ENCODE measurements around the gene MICAL3.
A peak's percentile ranks its signal among the peaks of the same experiment; 100 is the strongest.
"Not testable (repeated sequence)": the region's sequence is repeated elsewhere in the genome, so short reads cannot be mapped to it uniquely, and the experiment has no call there.

The MICAL3 gene

GRCh38 chr22:18059991-18060390 lies 35.6 kb upstream of the MICAL3 start:
- DNase-seq, result no peak

DNA sequence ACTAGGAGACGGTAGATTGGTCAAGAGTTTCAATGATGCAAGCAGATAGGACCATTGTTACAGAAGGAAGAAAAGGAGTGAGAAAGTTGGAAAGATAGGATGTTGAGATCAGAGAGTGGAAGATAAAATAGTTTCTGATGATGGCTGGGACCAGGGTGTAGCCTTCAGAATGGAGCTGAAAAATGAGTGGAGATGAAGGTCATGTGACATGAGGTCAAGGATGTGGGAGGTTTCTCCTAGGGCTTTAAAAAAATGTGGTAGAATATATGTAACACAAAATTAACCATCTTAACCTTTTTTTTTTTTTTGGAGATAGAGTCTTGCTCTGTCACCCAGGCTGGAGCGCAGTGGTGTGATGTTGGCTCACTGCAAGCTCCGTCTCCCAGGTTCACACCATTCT lies 35.1 kb upstream of the MICAL3 start:
- DNase-seq, result no peak

DNA sequence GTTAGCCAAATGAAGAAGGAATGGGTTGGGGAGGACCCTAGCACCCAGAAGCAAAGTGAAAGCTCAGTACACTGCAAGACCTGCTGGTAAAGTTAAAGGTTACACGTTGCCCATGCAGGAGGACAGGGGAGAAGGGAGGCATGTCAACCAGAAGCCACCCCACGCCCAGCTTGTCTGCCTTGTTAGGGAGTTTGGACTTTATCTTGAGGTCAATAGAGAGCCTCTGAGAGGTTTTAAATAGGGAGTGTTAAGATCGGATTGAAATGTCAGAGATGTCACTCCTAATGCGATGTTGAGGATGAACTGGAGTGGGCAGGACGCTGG lies 34.7 kb upstream of the MICAL3 start:
- no peak for DNase-seq

- no peak for DNase-seq
Measured at GRCh38 chr22:18058371-18059093, 34.2 kb upstream of the MICAL3 start.

DNA sequence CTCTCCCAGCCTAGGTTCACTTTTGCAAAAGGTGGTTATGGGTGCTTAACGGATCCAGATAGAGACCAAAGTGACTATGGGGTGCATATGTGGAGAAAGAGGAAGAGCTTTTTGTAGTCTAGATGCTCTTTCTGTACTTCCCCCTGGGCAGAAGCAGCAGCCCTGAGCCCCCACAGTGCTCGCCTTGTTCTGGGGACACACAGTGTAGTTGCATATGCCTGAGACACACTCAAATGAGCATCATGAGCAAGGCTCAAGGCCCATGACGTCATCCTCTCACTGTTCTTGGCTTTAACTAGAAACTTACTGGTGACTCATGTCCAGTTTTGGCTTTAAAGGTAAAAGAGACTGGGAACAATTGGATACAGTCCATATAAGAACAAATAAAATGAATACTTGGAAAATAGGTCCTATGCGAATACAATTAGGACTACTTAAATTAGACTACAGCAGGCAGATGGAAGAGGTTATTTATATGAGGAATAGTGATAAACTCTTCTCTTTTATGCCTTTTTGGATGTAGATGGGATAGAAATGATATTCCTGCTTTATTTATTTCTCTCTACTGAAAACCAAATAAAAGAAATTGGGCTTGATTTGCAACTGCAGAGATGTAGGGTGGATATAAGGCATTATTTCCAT lies 33.3 kb upstream of the MICAL3 start:
- DNase-seq, result no peak

DNA sequence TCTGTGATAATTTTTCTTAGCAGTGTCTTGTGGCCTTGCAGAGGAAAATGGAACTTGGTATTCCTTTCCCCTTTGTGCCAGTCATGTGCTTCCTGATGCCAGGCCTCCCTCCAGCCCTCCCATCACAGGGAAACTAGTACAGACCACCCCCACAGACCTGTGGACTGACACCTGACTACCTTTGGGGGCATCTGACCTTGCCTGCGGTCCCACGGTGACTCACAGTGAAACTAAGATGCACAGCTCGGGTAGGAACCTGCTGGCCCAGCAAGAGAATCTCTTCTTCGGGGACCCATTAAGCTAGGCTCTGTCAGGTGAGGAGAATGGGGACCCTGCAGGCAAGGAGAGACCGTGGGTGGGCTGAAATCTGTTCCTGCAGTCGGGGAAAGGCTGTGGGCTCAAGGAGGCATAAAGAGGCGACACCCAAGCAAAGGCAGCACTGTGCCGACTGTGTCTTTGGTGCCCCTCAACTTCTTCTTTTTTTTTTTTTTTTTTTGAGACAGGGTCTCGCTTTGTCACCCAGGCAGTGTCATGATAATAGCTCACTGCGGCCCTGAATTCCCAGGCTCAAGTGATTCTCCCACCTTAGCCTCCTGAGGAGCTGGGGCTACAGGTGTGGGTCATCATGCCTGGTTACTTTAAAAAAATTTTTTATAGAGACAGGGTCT lies 32.6 kb upstream of the MICAL3 start:
- no peak for DNase-seq

DNA sequence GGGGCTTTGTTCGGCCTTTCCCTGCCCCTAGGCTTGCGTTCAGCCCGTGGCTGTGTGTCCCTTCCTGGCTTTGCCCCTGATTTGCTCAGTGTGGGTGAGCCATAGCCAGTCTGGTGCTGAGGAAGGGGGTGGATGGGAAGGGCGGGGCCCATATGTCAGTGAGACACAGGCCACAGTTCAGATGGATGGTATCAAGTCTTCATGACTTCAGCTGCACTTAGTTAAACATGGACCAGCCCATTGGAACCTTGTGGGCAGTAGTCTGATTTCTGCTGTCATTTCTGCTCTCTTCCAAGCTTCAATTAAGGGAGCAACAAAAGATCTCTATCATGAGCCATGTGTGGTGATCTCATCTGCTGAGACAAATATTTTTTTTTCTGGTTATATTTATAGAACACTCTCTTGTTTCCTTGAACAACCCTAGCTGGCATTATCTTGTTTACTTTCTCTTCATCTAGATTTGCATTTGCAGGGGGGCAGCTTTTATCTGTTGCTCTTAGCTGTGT lies 31.9 kb upstream of the MICAL3 start:
- peak; percentile 46 for DNase-seq

- no peak for DNase-seq
Measured at GRCh38 chr22:18055619-18056160, 31.3 kb upstream of the MICAL3 start.

DNA sequence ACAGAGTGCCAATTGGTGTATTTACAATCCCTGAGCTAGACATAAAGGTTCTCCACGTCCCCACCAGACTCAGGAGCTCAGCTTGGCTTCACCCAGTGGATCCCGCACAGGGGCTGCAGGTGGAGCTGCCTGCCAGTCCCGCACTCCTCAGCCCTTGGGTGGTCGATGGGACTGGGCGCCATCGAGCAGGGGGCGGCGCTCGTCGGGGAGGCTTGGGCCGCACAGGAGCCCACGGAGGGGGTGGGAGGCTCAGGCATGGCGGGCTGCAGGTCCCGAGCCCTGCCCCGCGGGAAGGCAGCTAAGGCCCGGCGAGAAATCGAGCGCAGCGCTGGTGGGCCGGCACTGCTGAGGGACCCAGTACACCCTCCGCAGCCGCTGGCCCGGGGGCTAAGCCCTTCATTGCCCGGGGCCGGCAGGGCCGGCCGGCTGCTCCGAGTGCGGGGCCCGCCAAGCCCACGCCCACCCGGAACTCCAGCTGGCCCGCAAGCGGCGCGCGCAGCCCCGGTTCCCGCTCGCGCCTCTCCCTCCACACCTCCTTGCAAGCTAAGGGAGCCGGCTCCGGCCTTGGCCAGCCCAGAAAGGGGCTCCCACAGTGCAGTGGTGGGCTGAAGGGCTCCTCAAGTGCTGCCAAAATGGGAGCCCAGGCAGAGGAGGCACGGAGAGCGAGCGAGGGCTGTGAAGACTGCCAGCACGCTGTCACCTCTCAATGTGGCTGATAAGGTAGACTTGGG lies 29.0 kb upstream of the MICAL3 start:
- DNase-seq, result not testable (repeated sequence)

DNA sequence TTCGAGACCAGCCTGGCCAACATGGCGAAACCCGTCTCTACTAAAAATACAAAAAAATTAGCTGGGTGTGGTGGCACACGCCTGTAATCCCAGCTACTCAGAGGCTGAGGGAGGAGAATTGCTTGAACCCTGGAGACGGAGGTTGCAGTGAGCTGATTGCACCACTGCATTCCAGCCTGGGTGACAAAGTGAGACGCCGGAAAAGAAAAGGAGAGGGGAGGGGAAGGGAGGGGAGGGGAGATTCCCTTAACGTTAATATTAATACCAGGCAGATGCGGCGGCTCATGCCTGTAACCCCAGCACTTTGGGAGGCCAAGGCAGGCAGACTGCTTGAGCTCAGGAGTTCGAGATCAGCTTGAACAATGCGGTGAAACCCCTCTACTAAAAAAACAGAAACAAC lies 26.8 kb upstream of the MICAL3 start:
- not testable (repeated sequence) for DNase-seq

DNA sequence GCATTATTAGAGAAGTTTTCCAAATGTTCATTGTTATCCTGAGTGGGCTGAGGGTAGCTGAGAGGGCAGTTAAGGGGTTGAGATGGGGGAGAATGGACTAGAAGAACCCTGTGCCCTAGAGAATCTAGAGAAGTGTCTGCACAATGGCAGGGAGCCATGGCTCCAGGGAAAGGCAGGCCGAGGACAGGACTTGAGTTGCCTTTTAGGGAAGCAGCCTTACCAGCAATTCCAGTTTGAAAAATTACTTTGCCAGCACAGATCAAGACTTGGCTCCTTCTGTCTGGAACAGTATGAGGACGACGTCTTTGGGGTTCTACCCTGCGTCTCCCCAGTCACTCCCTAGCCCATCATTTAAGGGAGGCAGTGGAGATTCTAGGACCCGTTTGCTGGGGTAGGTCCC lies 25.7 kb upstream of the MICAL3 start:
- no peak for DNase-seq

DNA sequence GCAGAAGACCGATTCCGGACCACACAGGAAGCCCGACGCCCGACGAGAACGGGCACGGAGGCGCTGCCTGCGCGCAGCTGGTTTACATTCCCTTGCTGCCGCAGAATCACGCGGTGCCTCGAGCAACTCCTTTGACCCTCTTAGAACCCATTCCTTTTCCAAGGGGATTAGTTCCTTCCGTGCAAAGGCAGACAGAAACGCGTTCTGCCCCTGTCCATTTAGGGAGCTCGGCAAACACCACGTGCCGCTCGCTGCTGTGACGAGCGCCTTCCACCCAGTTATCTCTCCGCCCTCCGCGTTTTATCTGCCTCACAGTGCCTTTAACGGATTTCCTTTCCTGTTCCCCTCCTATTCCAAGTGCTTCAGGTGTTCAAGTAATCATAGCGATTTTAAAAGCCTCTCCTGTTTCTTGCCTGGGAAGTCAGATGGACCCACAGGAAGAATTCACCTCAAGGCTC lies 24.1 kb upstream of the MICAL3 start:
- DNase-seq, result no peak

DNA sequence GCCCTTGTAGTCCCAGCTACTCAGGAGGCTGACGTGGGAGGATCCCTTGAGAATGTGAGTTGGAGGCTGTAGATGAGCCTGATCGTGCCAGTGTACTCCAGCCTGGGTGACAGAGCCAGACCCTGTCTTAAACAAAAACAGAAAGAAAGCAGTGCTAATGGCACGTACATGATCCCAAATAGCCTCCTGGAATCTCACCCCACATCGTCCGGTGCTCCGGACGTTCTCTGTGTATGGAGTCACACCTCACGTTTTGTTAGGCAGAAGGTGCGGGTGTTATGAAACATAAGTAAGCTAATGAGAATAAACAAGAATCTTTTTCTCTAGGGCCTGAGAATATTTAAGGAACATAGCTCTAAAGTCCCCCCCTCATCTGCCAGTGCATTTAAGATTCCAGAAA lies 23.7 kb upstream of the MICAL3 start:
- DNase-seq, result no peak

DNA sequence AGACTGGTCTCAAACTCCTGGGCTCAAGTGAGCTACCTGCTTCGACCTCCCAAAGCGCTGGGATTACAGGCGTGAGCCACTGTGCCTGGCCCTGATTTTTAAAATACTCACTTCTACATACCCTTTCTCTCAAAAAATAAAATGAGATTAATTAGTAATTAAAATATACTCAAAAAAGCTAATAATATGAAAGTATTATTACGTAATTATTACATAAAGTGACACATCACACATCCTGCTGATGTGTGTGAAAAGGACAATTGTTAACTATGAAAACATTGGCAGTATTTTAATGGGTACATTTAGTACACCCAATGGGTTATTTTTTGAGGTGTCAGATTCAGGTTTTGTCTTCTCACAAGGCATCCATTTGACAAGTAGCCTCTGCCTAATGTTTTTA lies 21.4 kb upstream of the MICAL3 start:
- no peak for DNase-seq

DNA sequence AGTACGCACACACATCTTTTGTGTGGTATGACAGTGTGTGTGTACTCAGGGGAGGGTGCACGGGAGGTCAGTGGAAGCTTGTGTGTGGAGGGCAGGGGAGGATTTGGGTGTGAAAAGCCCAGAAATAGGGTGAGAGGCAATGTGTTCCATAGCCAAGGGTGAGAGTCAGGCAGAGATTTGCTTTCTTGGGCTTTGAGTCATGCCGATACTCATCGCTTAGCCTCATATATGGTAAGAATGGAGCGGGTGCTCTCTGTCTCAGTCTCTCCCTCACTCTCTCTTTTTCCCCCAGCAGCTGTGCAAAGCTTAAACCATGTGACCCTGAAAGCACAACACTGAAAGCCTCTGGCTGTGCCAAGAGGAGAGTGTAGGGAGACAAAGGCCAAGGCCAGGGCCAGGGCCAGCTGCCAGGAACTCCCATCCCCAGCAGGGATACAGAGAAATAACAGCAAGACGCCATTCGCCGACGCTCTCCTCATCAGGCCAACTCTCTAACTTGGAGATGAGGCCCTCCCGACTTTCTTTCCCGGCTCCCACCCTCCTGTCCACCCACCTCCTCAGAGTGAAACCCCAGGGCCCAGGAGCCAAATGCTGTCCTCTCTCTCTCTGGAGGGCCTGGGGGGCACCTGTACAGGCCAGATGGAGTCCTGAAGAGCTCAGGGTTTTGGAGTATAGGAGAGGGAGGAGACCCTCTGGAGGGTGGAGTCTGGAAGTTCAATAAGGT lies 20.3 kb upstream of the MICAL3 start:
- DNase-seq, result no peak

DNA sequence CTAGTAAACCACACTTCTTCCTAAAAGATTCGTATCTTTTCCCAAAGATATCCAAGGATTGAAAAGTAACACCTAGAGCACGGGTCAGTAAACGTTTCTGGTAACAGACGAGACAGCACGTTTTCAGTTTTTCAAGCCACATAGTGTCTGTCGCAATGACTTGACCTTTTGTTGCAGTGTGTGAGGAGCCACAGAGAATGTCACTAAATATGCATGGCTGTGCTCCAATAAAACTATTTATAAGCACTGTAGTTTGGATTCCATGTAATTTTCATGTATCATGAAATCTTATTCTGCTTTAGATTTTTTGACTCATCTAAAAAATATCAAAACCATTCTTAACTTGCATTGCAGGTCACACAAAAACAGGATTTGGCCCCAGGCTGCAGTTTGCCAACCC lies 18.3 kb upstream of the MICAL3 start:
- no peak for DNase-seq

GRCh38 chr22:18040898-18041297 lies 16.5 kb upstream of the MICAL3 start:
- DNase-seq, result not testable (repeated sequence)

DNA sequence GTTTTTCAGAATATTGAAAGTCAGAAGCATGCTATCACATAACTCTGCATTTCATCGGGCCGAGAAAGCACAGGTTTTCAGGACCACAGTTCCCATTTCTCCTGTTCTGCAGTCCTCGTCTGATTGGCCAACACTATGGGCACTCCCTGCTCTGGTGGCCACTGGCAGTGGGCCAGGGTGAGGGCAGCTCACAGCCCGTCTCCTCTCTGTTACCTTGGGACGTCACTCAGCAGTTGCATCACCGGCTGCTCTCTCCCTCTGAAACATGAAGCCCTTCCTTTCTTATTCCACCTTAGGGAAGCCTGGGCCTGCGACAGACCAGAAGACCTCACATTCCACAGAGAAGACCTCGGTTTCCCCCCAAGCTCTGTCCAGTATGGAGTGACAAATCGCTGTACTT lies 11.4 kb upstream of the MICAL3 start:
- no peak for DNase-seq

GRCh38 chr22:18034076-18034475 lies 9.7 kb upstream of the MICAL3 start:
- DNase-seq, result no peak

- DNase-seq, result no peak
Measured at GRCh38 chr22:18033204-18033998, 9.0 kb upstream of the MICAL3 start.

DNA sequence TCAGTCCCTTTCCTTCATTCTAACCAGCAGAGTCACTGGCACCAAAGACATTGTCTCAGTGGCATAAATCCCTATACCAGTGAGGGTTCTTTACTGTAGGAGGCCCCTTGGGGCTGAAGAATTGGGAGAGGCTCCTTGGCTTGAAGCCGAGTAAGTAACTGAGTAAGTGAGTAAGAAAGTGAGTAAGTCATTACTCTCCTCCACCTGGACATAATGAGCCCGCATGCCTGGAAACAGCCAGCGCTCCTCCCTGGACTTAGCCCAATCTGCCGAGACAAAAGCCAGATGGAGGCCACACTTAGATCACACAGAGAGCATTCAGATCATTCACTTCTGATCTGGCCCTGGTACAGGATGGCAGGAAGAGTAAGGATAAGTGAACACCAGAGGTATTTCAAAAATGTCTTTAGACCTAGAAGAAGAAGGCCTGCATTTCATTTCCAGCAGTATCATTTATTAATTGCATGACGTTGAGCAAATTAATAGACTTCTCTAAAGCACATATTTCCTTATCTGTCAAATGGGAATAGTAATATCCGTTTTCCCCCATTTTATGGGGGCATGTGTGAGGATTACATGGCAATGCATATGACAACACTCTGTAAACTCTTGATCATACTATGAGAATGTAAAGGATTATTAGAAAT lies 8.2 kb upstream of the MICAL3 start:
- peak; percentile 67 for DNase-seq
